ENCODE measurements around the gene CTSZ.
"Not testable (repeated sequence)": the region's sequence is repeated elsewhere in the genome, so short reads cannot be mapped to it uniquely, and the experiment has no call there.

CTSZ gene

DNA sequence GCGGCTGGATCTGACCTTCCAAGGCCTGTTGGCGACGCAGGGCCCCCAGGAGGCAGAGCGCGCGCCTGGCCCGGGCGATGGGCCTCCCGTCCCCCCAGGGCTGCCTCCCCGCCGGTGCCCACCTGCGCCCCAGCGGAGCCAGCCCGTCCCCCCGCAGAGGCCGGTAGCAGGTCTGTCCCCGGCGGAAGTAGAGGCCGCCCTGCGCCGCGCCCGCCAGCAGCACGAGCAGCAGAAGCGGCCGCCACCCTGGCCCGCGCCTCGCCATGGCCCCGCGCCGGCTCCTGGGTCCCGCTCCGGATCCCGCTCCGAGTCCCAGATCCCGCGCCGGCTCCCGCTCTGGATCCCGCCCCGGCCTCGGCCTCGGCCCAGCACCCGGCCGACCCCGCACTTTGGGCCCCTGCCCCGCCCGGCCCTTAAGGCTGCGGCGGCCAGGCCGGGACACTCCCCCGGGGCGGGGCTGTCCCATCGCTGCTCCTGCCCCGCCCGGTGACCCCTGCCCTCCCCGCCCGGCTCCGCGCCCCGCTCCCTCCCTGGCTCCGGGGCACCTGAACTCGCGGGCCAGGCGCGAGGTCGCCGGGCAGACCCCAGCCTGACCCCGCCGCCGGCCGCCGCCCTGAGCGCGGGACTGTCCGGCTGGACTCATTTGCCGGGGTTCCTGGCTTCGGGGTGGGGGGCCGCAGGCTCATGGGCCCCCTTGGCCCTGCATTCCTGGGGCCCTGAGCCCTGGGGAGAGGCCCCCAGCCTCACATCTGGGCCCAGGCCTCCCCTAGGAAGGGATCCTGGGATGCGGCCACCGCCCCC is at the start of gene CTSZ:
Gene CTSZ, minus strand, starts transcription at position 391 of the 801 bp plus-strand sequence. Its CDS starts 126 bp downstream, at position 265.
- DNase-seq (ENCODE audit: low spot score): peak; percentile 70

DNA sequence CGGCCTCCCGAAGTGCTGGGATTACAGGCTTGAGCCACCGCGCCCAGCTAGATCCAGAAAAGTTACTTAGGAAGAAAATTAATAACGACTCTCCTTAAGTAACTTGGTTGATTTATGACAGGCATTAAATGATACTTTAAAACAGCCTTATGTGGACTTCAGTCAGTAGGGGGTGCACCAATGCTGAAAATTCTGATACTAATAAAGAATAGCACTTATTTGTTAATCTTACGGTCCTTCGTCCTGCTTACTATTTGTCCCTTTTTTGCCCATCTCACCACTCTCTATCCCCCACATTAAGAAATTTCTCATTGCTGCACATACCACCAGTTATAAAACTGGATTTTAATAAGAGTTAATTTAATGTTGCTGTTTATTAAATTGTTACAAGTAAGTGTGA is 48.2 kb upstream of the CTSZ start:
- peak; percentile 50 for DNase-seq (ENCODE audit: low spot score)

- DNase-seq (ENCODE audit: low spot score): no peak
Observed at GRCh38 chr20:59051666-59052185, 44.7 kb upstream of the CTSZ start.

GRCh38 chr20:59050437-59050836 is 43.4 kb upstream of the CTSZ start:
- no peak for DNase-seq (ENCODE audit: low spot score)

DNA sequence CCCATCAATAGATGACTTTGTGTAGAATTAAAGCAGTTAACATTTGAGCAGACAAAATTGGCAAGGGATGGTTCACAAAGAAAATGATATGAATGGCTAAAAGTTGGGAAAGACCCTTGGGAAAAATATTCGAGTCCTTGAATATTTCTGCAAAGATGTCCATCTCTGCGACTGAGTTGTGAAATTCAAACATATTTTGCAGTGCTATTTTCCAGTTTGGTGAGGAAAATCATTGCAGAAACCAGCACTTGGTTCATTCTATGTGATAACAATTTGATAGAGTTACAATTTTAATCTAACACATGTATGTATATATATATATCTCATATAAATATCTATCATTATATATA is 41.6 kb upstream of the CTSZ start:
- DNase-seq (ENCODE audit: low spot score): no peak

- peak; percentile 49 for DNase-seq (ENCODE audit: low spot score)
Observed at GRCh38 chr20:59047938-59048680, 41.1 kb upstream of the CTSZ start.

DNA sequence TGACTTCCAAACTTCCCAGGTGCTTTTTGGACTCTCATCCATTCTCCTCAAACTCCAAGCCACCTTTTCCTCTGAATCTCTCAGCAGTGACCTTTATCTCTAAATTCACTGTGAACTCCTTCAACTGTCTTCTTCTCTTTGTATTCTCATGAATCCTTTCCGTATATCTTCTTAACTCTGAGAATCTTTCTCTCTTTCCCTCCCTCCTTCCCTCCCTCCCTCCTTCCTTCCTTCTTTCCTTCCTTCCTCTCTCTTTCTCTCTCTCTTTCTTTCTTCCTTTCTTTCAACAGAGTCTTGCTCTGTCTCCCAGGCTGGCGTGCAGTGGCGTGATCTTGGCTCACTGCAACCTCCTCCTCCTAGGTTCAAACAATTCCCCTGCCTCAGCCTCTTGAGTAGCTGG is 39.8 kb upstream of the CTSZ start:
- DNase-seq (ENCODE audit: low spot score): no peak

DNA sequence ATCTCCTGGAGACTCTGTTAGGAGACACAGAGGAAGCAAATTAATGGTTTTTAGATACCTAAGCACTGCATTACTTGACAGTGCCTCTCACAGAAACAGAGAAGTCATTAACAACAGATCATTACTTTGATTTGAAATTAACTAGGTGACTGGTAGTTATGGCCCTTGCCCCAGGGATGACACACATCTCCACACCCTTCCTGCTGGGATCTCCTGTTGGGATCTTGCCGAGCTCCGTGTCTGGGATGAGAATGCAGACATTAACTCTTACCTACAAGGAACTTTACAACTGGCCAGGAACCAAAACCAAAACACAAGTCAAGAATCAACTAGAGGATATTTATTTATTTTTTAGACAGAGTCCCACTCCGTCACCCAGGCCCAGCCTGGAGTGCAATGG is 37.7 kb upstream of the CTSZ start:
- no peak for DNase-seq (ENCODE audit: low spot score)

DNA sequence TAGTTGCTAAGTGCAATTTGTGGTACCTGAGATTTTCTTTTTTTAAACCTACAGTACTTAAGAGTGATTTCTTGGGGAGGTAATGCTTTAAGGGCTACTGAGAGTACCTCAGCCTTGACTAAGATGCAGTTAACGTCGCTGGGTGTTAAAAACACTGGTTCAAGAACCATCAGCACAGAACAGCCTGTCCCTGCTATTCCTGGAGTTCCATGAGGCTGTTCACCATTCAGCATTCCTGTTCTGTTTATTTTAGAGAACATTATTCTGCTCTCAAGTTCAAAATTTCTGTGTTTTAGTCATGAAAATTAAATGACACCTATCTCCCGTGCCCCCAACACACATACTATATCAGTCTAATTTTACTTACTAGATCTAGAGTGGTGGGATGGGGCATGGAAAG is 37.2 kb upstream of the CTSZ start:
- no peak for DNase-seq (ENCODE audit: low spot score)

- DNase-seq (ENCODE audit: low spot score): no peak
Observed at GRCh38 chr20:59043698-59044097, 36.6 kb upstream of the CTSZ start.

DNA sequence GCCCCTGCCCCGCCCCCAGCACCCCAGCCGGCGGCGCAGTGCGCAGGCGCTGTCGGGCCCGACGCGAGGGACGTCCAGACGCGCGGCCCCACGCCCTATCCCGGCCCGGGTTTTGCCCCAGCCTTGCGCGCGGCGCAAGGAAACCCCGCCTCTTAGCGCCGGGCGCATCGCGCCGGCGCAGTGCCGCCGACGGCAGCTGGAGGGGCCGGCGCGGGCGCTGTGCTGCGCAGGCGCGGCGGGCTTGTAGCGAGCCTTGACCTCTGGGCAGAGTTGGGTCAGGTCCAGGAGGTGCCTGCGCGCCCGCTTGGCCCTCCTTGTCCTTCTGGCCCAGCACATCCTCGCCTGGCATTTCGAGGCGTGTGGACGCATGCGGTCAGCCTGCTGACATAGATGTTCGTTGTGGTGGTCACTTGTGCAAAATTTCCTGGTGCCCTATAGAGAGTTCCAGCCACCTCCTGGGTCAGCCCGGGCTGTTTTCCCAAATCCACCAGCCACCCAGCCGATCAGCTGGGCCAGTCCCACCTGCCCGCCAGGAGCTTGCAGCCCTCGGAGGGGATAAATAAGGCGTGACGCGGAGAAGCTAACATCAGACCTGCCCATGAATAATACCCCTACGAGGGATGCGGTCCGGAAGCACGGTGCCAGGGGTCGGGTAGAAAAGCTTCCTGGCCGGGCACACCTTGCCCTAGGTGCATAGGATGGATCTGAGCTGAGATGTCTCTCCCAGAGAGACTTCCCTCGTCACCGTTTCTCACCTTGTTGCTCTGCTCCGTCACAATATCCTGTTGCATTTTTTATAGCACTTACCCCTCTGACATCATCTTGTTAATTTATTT is 36.0 kb upstream of the CTSZ start:
- peak; percentile 96 for DNase-seq (ENCODE audit: low spot score)

GRCh38 chr20:59042151-59042795 is 35.2 kb upstream of the CTSZ start, which contains the start of gene PRELID3B:
TSS of gene PRELID3B (minus strand) at chr20:59042786. CDS start at chr20:59042730, 56 bp downstream.
- DNase-seq (ENCODE audit: low spot score): peak; percentile 65

DNA sequence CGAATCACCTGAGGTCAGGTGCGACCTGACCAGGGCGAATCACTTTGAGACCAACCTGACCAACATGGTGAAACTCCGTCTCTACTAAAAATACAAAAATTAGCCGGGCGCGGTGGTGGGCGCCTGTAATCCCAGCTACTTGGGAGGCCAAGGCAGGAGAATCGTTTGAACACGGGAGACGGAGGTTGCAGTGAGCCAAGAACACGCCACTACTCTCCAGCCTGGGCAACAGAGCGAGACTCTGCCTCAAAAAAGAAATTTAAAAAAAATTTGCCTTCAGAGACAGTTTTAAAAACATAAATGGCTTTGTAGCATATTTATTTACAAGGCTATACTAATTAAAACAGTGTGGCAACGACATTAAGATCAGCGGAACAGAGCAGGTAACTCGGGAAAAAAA is 34.4 kb upstream of the CTSZ start:
- not testable (repeated sequence) for DNase-seq (ENCODE audit: low spot score)

GRCh38 chr20:59040667-59041066 is 33.6 kb upstream of the CTSZ start:
- DNase-seq (ENCODE audit: low spot score): no peak

DNA sequence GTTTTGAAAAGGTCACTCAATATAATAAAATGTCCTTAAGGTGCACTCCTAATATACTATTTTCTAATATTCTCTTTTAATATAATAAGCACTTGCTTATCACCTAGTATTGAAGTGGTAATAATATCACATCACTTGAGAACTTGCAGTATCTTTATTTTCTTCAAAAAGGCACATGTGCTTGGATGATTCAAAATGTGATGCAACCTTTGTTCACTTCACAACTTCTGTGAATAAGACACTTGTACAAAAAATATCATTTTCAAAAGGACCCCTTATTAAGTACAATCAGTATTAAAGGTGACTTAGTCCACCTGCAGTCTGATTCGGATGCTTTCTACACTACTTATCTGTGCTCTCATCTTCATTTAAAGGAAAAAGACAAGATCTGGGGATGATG is 32.2 kb upstream of the CTSZ start:
- peak; percentile 56 for DNase-seq (ENCODE audit: low spot score)

DNA sequence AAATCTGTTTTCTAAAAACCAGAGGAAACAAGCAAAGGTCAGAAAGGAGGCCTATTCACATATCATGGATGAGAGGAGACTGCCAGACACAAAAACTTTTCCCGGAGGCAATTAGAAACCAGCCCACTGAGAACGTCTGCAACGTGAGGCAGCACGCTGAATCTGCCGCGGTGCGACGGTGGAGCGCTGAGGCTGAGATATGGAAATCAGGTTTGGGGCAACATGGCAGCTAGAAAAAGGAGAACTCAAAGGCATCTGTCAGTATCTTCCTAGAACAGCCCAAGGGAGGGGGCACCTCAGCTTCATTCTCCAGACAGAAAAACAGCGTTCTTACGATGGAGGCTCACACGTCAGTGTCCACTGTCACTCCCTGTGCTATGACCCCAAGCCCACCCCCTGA is 30.3 kb upstream of the CTSZ start:
- DNase-seq (ENCODE audit: low spot score): no peak

DNA sequence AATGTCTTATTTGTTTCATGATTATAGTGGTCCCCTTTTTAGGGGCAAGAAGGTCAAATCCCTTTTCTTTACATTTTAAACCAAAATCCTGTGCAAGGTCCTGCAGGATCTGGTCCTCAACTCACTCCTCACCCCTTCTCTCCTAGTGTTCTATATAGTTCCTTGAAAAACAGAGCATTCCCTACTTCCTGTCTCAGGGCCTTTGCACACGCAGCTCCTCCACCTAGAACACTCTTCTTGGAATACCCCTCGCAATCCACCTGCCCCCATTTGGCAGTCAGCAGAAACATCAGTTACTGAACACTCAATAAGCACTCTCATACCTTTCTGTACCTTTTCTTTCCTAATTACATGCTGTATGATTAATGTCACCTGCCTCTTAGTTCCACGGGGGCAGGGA is 28.3 kb upstream of the CTSZ start:
- DNase-seq (ENCODE audit: low spot score): no peak

DNA sequence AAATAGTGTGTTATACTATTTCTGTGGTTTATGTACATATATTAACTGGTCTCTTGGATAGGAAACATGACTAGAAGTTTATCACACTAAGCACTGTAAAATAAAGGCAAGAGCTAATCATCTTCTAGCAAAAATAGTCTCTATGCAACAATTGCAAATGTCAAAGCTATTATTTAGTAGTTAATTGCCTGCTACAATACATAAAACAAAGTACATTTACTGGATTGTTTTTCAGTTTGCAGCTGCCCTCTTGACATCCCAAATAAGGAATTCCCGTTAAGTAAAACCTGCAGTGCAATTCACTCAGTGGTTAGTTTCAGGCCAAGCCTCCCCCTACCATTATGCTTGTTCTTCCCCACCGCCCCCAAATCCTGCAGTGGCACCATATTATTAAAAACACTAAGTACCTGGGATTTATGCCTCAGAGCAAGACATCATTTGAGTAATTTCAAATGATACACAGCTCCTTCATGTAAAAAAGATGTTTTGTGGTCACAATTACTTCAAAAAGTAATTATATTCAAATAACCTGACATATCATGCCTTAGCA is 26.6 kb upstream of the CTSZ start:
- DNase-seq (ENCODE audit: low spot score): no peak

GRCh38 chr20:59033093-59033492 is 26.0 kb upstream of the CTSZ start:
- no peak for DNase-seq (ENCODE audit: low spot score)

GRCh38 chr20:59032713-59033059 is 25.6 kb upstream of the CTSZ start:
- DNase-seq (ENCODE audit: low spot score): peak; percentile 86

DNA sequence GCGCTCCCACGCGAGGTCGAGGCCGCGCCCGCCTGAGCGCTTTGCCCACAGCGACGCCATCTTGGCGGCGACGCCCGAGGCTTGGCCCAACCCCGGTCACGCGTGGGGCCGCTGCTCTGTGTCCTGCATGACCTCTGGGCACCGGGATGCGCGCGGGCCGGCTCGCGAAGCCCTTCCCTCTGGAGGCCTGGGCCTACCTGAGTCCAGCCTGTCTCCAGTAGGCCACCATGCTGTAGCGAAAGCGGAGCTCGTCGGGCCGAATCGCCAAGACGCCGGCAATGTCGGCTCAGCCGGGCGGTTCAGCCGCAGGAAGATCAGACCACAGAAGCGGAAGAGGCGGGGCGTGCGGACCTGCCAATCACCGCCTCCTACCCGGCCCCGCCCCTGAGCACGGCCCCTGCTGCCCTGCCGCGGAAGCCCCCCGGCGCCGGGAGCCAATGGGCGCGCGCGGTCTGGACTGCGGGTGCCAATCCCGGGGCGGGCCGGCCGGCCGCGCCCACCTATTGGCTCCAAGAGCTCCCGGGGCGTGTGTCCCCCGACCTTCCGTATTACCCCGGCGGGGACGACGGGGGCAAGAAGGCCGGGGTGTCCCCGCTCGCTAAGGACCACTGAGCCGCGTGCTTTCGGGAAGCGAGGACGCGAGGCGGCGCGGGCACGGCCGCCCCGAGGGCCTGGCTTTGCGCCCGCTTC is 25.1 kb upstream of the CTSZ start, which contains the start of gene ATP5F1E:
Gene ATP5F1E, minus strand, starts transcription at position 313 of the 690 bp plus-strand sequence. Its CDS starts 84 bp downstream, at position 229.
- DNase-seq (ENCODE audit: low spot score): peak; percentile 98
